CD4-positive, alpha-beta T cell treated with Interleukin-15 for 4 hours (primary cell): Measurements from ENCODE around the gene ZNF276.
"Not testable (repeated sequence)": the region's sequence is repeated elsewhere in the genome, so short reads cannot be mapped to it uniquely, and the experiment has no call there.

ENCODE experiments used
- DNase-seq: peaks from one replicate; pipeline ENCODE4 v3.0.0-alpha.2; 2020; ENCODE audit warnings: low spot score

ZNF276 gene

GRCh38 chr16:89783952-89784351 is 62.6 kb downstream of the ZNF276 start:
- DNase-seq: not testable (repeated sequence)

- peak; percentile 25 for DNase-seq
Measured at GRCh38 chr16:89784406-89784805, 63.1 kb downstream of the ZNF276 start.

DNA sequence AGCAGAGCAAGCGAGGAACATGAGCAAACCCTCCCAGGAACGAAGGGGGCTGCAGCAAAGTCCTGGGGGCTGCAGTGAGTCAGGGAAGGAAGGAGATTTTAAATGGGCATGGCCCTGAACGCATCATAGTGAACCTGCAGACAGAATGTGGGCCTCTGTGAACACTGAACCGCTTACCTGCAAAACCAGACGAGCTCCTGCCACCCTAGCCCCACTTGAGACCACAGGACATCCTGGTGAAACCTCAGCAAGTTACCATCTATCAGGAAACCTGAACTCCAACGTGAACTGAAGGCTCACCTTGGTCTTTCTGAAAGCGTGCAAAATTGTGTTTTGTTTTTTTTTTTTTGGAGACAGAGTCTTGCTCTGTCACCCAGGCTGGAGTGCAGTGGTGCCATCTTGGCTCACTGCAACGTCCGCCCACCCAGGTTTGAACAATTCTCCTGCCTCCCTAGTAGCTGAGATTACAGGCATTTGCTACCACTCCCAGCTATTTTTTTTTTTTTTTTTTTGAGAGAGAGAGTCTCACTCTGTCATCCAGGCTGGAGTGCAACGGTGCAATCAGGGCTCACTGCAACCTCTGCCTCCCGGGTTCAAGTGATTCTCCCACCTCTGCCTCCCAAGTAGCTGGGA is 64.3 kb downstream of the ZNF276 start:
- DNase-seq: peak; percentile 52

DNA sequence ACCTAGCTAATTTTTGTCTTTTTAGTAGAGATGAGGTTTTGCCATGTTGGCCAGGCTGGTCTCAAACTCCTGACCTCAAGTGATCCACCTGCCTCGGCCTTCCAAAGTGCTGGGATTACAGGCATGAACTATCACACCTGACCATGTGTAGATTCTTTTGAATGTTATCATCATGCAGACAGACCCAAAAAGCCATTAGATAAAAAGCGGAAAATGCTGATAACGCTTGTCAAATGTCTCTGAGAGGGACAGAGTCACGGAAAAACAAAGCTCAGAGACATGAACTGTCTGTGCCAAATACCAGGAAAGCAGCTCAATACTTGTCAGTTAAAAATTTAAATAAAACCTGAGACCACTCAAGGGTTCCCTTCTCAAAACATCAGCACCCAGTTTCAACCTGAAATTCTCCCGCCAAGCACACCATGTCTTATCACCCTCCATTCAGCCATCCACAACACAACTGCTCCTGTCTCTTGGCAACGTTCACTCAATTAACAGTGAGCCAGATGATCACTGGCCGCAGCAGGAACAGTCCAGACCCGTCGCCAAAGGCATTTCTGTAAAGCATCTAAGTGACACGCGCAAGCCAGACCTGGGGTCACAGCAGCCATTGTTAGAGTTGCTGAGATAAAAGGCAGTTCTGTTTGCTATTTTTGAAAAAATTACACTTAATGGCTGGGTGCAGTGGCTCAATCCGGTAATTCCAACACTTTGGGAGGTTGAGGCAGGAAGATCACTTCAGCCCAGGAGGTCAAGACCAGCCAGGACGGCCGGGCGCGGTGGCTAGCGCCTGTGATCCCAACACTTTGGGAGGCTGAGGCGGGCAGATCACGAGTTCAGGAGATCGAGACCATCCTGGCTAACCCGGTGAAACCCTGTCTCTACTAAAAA is 65.4 kb downstream of the ZNF276 start:
- DNase-seq: no peak

GRCh38 chr16:89787365-89787805 is 66.0 kb downstream of the ZNF276 start:
- DNase-seq: no peak
